ENCODE results near the gene LARGE1. TPM values are rescaled to one million over a fixed set of nuclear protein-coding genes. Genes with fewer than 3 reads are reported as not detected.
A peak's percentile ranks its signal among the peaks of the same experiment; 100 is the strongest.

Gene LARGE1
- total and polyA plus RNA-seq, 5 donors from 2014 or later = not detected

- Histone ChIP-seq H3K4me3 (ENCODE audit: low read depth, low read length) (no peak overlapping the region), H3K27me3 (ENCODE audit: control insufficient read depth, insufficient read depth, low read length) (no peaks in the 10 kb centered on the region), H3K9me3 (ENCODE audit: control insufficient read depth in 2 of 2, low read length in 2 of 2) (no peaks in the 10 kb centered on the region), H3K27ac (ENCODE audit: insufficient read depth, low read length, poor library complexity, severe bottlenecking) (no peak overlapping the region), H3K36me3 (ENCODE audit: control insufficient read depth, insufficient read depth, low read length) (no peaks in the 10 kb centered on the region), H3K4me1 (ENCODE audit: control insufficient read depth, insufficient read depth, low read length, poor library complexity, severe bottlenecking) (no peaks in the 10 kb centered on the region)
- H3K36me3 Mint-ChIP-seq = no peaks in the 10 kb centered on the region
- H3K27me3 Mint-ChIP-seq = no peaks in the 10 kb centered on the region
- no peaks in the 10 kb centered on the region for H3K4me1 Mint-ChIP-seq
- no peak for ATAC-seq (ENCODE audit: low read depth in 2 of 2)
- peak overlapping the region in 1 of 3 donors; percentile 66 for H3K27ac Mint-ChIP-seq
- peaks cover 0 to 9% (median 2%) of the 10 kb centered on the region in 7 donors for H3K9me3 Mint-ChIP-seq
- no peak overlapping the region for H3K4me3 Mint-ChIP-seq
- no peak for DNase-seq
Observed at GRCh38 chr22:33521879-33522665, 398.2 kb downstream of the LARGE1 start.

GRCh38 chr22:33520904-33521780, 399.1 kb downstream of the LARGE1 start:
- peak overlapping the region in 1 of 3 donors; percentile 66 for H3K27ac Mint-ChIP-seq
- no peaks in the 10 kb centered on the region for H3K4me1 Mint-ChIP-seq
- Histone ChIP-seq H3K9me3 (ENCODE audit: control insufficient read depth in 2 of 2, low read length in 2 of 2) (no peaks in the 10 kb centered on the region), H3K27ac (ENCODE audit: insufficient read depth, low read length, poor library complexity, severe bottlenecking) (no peak overlapping the region), H3K4me1 (ENCODE audit: control insufficient read depth, insufficient read depth, low read length, poor library complexity, severe bottlenecking) (no peaks in the 10 kb centered on the region), H3K36me3 (ENCODE audit: control insufficient read depth, insufficient read depth, low read length) (no peaks in the 10 kb centered on the region), H3K27me3 (ENCODE audit: control insufficient read depth, insufficient read depth, low read length) (no peaks in the 10 kb centered on the region), H3K4me3 (ENCODE audit: low read depth, low read length) (no peak overlapping the region)
- H3K36me3 Mint-ChIP-seq = no peaks in the 10 kb centered on the region
- ATAC-seq (ENCODE audit: low read depth in 2 of 2) = no peak
- peaks cover 0 to 7% (median 2%) of the 10 kb centered on the region in 7 donors for H3K9me3 Mint-ChIP-seq
- H3K27me3 Mint-ChIP-seq = no peaks in the 10 kb centered on the region
- no peak overlapping the region for H3K4me3 Mint-ChIP-seq
- no peak for DNase-seq

- ATAC-seq (ENCODE audit: low read depth in 2 of 2) (no peak), DNase-seq (no peak)
- Histone ChIP-seq H3K9me3 (ENCODE audit: control insufficient read depth in 2 of 2, low read length in 2 of 2) (no peaks in the 10 kb centered on the region), H3K4me3 (ENCODE audit: low read depth, low read length) (no peak overlapping the region), H3K27me3 (ENCODE audit: control insufficient read depth, insufficient read depth, low read length) (no peaks in the 10 kb centered on the region), H3K36me3 (ENCODE audit: control insufficient read depth, insufficient read depth, low read length) (no peaks in the 10 kb centered on the region), H3K27ac (ENCODE audit: insufficient read depth, low read length, poor library complexity, severe bottlenecking) (no peak overlapping the region), H3K4me1 (ENCODE audit: control insufficient read depth, insufficient read depth, low read length, poor library complexity, severe bottlenecking) (no peaks in the 10 kb centered on the region)
- no peaks in the 10 kb centered on the region for H3K36me3 Mint-ChIP-seq
- H3K4me1 Mint-ChIP-seq = no peaks in the 10 kb centered on the region
- H3K27me3 Mint-ChIP-seq = no peaks in the 10 kb centered on the region
- no peak overlapping the region for H3K27ac Mint-ChIP-seq
- peaks cover 0 to 8% (median 2%) of the 10 kb centered on the region in 7 donors for H3K9me3 Mint-ChIP-seq
- no peak overlapping the region for H3K4me3 Mint-ChIP-seq
Observed at GRCh38 chr22:33519974-33520903, 400.0 kb downstream of the LARGE1 start.

GRCh38 chr22:33519071-33519973, 401.0 kb downstream of the LARGE1 start:
- no peaks in the 10 kb centered on the region for H3K36me3 Mint-ChIP-seq
- DNase-seq (peak in 1 of 3 donors; percentile 66), ATAC-seq (ENCODE audit: low read depth in 2 of 2) (no peak)
- H3K36me3 ChIP-seq (ENCODE audit: control insufficient read depth, insufficient read depth, low read length) = no peaks in the 10 kb centered on the region
- no peak overlapping the region for H3K27ac Mint-ChIP-seq
- H3K4me3 Mint-ChIP-seq = no peak overlapping the region
- H3K27me3 Mint-ChIP-seq = no peaks in the 10 kb centered on the region
- no peaks in the 10 kb centered on the region for H3K4me1 Mint-ChIP-seq
- H3K27ac ChIP-seq (ENCODE audit: insufficient read depth, low read length, poor library complexity, severe bottlenecking) = no peak overlapping the region
- no peaks in the 10 kb centered on the region for H3K27me3 ChIP-seq (ENCODE audit: control insufficient read depth, insufficient read depth, low read length)
- no peak overlapping the region for H3K4me3 ChIP-seq (ENCODE audit: low read depth, low read length)
- H3K9me3 ChIP-seq (ENCODE audit: control insufficient read depth in 2 of 2, low read length in 2 of 2) = no peaks in the 10 kb centered on the region
- no peaks in the 10 kb centered on the region for H3K4me1 ChIP-seq (ENCODE audit: control insufficient read depth, insufficient read depth, low read length, poor library complexity, severe bottlenecking)
- peaks cover 0 to 7% (median 2%) of the 10 kb centered on the region in 7 donors for H3K9me3 Mint-ChIP-seq

- no peak overlapping the region for H3K4me3 Mint-ChIP-seq
- H3K36me3 ChIP-seq (ENCODE audit: control insufficient read depth, insufficient read depth, low read length) = no peaks in the 10 kb centered on the region
- H3K4me1 ChIP-seq (ENCODE audit: control insufficient read depth, insufficient read depth, low read length, poor library complexity, severe bottlenecking) = no peaks in the 10 kb centered on the region
- H3K36me3 Mint-ChIP-seq = no peaks in the 10 kb centered on the region
- peaks cover 0 to 7% (median 2%) of the 10 kb centered on the region in 7 donors for H3K9me3 Mint-ChIP-seq
- H3K27me3 Mint-ChIP-seq = no peaks in the 10 kb centered on the region
- no peak overlapping the region for H3K27ac ChIP-seq (ENCODE audit: insufficient read depth, low read length, poor library complexity, severe bottlenecking)
- H3K9me3 ChIP-seq (ENCODE audit: control insufficient read depth in 2 of 2, low read length in 2 of 2) = no peaks in the 10 kb centered on the region
- no peak for ATAC-seq (ENCODE audit: low read depth in 2 of 2)
- H3K27me3 ChIP-seq (ENCODE audit: control insufficient read depth, insufficient read depth, low read length) = no peaks in the 10 kb centered on the region
- H3K4me3 ChIP-seq (ENCODE audit: low read depth, low read length) = no peak overlapping the region
- H3K4me1 Mint-ChIP-seq = no peaks in the 10 kb centered on the region
- DNase-seq = no peak
- H3K27ac Mint-ChIP-seq = peak overlapping the region in 1 of 3 donors; percentile 33
Observed at GRCh38 chr22:33518405-33518804, 401.9 kb downstream of the LARGE1 start.

GRCh38 chr22:33515795-33516194, 404.5 kb downstream of the LARGE1 start:
- H3K4me3 ChIP-seq (ENCODE audit: low read depth, low read length) = no peak overlapping the region
- no peaks in the 10 kb centered on the region for H3K4me1 Mint-ChIP-seq
- H3K27ac ChIP-seq (ENCODE audit: insufficient read depth, low read length, poor library complexity, severe bottlenecking) = no peak overlapping the region
- peaks cover 0 to 4% (median 0%) of the 10 kb centered on the region in 7 donors for H3K9me3 Mint-ChIP-seq
- ATAC-seq (ENCODE audit: low read depth in 2 of 2) (no peak), DNase-seq (no peak)
- H3K36me3 Mint-ChIP-seq = no peaks in the 10 kb centered on the region
- H3K27me3 ChIP-seq (ENCODE audit: control insufficient read depth, insufficient read depth, low read length) = no peaks in the 10 kb centered on the region
- no peaks in the 10 kb centered on the region for H3K36me3 ChIP-seq (ENCODE audit: control insufficient read depth, insufficient read depth, low read length)
- H3K4me1 ChIP-seq (ENCODE audit: control insufficient read depth, insufficient read depth, low read length, poor library complexity, severe bottlenecking) = no peaks in the 10 kb centered on the region
- H3K27ac Mint-ChIP-seq = no peak overlapping the region
- H3K9me3 ChIP-seq (ENCODE audit: control insufficient read depth in 2 of 2, low read length in 2 of 2) = no peaks in the 10 kb centered on the region
- H3K27me3 Mint-ChIP-seq = no peaks in the 10 kb centered on the region
- H3K4me3 Mint-ChIP-seq = no peak overlapping the region

Data from CD4-positive, CD25-positive, alpha-beta regulatory T cell (primary cell).